NCI-H345 (cell line): ENCODE results near the gene ZSCAN10.
"Not testable (repeated sequence)": the region's sequence is repeated elsewhere in the genome, so short reads cannot be mapped to it uniquely, and the experiment has no call there.

Source experiments
- DNase-seq: peaks from one replicate; lab custom pipeline; 2025; lab: John Stamatoyannopoulos, UW

Gene ZSCAN10

DNA sequence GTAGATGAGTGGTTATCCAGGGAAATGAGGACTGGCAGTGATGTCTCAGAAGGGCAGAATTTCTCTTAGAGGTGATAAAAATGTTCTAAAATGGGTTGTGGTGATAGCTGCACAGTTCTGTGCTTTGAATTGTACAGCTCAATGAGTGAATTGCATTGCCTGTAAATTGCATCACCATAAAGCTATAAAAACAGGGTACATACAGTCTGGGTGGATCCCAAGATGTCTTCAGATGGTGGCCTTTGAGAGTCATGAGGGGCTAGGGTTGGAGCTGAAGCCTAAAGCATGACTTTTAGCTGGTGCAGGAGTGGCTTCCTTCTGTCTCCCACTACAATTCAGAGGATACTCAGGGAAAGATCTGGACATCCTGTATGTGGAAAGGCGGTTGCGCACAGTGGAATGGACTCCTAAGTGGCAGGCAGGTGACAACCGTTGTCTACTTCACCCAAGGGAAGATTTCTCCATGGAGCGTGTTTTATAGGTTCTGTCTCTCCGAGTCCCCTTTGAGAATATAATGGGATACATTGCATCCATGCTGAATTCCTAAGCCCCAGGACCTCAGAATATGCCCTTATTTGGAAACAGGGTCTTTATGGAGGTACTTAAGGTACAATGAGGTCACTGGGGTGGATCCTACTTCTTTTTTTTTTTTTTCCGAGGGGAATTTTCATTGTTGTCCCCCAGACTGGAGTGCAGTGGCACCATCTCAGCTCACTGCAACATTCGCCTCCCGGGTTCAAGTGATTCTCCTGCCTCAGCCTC, 35.3 kb downstream of the ZSCAN10 start:
- no peak for DNase-seq

DNA sequence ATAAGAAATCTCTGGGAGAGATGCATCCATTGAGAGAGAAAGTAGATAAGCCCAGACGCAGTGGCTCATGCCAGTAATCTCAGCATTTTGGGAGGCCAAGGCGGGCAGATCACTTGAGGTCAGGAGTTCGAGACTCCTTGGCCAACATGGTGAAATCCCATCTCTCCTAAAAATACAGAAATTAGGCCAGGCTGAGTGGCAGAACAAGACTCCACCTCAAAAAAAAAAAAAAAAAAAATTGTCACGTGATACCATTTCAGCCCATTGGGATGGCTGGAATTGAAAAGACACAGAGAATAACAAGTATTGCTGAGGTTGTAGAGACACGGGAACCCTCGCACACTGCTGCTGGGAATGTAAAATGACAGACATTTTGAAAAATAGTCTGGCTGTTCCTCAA, 36.5 kb downstream of the ZSCAN10 start:
- no peak for DNase-seq

DNA sequence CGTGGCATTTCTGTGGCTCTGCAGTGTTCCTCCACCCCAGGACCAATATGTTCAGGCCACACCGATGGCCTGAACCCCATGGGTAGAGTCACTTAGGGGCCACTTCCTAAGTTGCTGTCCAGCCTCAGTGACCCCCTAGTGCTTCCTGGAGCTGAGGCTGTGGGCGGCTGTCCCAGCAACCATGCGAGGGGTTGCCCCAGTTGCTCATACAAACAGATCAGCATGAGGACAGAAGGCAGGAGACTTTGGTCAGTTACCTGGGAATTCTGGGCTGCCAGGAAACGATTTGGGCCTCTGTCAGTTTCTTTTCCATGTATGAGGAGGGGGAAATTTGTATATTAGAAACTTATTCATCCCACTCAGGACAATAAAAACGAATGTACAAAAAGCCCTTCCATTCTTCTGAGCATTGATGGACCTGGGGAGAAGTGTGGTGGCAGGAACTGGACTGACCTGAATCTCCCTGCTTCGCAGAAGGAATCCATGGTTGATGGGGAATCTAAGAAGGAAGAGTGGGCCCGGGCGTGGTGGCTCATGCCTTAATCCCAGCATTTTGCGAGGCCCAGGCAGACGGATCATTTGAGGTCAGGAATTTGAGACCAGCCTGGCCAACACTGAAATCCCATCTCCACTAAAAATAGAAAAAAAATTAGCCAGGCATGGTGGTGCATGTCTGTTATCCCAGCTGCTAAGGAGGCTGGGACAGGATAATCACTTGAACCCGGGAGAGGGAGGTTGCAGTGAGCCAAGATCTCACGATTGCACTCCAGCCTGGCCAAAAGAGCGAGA, 38.6 kb downstream of the ZSCAN10 start:
- DNase-seq, result no peak

DNA sequence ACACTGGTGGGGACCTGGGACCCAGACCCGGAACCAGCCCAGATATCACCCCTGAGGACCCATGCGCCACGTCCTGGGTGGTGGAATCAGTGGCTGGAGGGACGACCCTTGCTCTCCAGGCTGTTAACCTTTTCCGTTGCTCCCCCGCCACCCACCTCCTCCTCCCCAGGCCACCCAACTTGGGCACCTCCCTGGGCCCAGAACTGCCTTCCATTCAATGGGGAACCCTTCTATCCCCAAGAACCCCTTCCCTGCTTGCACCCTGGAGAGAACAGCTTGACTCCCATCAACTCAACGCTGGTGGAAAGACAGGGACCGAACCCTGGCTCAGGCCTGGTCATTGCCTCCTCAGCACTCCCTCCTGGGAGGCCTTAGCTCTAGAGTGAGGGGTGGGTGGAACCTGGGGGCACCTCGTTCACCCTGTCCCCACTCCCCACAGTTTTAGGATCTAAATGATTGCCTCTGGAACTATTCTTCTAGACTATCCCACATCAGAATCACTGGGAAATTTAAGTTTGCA, 39.3 kb downstream of the ZSCAN10 start:
- no peak for DNase-seq

DNA sequence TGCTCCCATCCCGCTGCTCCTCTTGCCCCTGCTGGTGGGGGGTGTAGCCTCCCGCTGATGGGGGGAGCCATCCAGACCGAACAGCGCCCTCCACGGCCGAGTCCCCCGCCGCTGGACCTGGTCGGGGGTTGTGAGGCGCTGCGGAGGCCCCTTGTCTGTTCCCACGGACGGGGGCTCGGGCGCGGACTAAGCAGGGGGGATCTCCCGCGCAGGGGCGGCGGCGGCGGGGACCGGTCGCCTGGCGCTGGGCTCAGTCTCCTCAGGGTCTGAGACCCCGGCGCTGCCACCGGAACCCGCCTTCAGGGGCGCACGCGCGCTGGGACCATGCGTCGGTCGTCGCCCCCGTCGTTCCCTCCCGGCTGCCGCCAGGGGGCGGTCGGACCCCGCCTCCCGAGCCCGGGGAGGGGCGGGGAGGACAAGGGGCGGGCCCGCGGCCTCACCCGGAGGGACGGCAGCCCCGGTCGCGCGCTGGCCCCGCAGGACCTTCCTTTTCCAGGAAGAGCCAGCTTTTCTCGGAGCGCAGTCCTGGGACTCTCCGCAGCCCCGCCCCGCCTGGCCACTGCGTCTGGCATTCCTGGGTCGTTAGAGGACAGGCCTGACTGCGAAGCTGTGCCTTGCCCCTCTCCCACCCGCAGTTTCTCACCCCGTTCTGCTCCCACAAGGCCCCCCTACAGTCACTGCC, 39.9 kb downstream of the ZSCAN10 start:
- DNase-seq, result peak; percentile 84

- peak; percentile 30 for DNase-seq
Observed at GRCh38 chr16:3058139-3059030, 40.7 kb downstream of the ZSCAN10 start.

- DNase-seq, result no peak
Observed at GRCh38 chr16:3057181-3058138, 41.6 kb downstream of the ZSCAN10 start.

- no peak for DNase-seq
Observed at GRCh38 chr16:3056336-3057180, 42.5 kb downstream of the ZSCAN10 start.

- not testable (repeated sequence) for DNase-seq
Observed at GRCh38 chr16:3055734-3056115, 43.4 kb downstream of the ZSCAN10 start.

DNA sequence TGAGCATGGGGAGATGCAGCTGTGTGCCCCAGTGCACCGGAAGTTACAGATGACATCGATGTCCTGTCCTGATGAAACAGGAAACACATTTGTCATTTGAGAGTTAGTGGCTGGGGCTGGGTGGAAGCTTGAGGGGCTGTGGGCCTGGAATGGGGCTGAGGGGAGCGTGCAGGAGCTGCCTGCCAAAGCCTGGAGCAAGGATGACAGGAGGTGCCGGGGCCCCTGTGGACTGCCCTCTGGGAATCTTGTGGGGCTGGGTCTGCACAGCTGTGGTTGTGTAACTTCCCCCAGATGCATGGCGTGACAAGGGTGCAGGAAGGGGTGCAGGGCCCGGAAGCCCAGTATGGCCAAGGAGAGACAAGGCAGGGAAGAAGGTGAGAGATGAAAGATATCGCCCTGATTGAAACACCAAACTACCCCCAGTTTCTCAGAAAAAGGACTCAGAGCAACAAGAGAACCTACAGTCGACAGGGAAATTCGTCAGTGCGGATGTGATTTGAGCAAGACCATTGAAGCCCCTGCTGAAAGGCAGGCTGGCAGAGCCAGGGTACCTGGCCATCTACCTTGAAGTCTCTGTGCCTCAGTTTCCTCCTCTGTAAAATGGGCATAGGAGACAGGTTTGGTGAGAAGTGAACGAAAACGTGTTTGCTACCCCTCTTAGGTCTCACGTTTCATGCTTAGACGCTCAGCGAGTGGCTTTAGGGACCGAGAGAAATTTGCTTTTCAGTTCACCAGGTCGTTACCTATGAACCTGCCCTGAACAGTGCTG, 43.9 kb downstream of the ZSCAN10 start:
- DNase-seq, result no peak

- not testable (repeated sequence) for DNase-seq
Observed at GRCh38 chr16:3053330-3053710, 45.8 kb downstream of the ZSCAN10 start.

GRCh38 chr16:3052571-3053329, 46.3 kb downstream of the ZSCAN10 start:
- DNase-seq, result not testable (repeated sequence)

DNA sequence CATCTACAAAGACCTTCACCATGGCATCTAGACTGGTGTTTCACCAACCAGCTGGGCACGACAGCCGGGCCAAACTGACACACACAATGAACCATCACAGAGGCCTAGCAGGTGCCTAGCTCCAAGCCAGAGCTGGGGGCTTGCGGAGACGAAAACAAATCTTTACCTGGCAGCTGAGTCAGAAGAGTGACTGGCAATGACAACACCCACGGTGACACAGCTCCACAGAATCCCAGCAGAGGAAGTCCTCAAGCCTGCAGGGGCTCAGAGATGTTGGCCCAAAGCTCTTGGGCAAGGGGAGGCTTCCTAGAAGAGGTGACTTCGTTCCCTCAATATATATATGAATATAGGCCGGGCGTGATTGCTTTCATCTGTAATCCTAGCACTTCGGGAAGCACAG, 47.6 kb downstream of the ZSCAN10 start:
- no peak for DNase-seq

- no peak for DNase-seq
Observed at GRCh38 chr16:3051009-3051408, 48.1 kb downstream of the ZSCAN10 start.

DNA sequence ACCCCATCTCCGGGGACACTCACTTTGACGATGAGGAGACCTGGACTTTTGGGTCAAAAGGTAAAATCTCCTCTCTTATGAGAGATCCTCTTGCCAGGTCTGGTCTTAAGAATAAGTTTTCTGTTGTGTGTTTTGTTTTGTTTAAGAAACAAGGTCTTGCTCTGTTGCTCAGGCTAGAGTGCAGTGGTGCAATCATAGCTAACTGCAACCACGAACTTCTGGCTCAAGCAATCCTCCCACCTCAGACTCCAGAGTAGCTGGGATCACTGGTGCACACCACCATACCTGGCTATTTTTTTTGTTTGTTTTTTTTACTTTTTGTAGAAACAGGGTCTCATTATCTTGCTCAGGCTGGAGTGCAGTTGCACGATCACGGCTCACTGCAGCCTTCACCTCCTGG, 48.6 kb downstream of the ZSCAN10 start:
- DNase-seq, result no peak

GRCh38 chr16:3049921-3050481, 49.1 kb downstream of the ZSCAN10 start:
- DNase-seq, result no peak

- no peak for DNase-seq
Observed at GRCh38 chr16:3047387-3047720, 51.7 kb downstream of the ZSCAN10 start.
